ENCODE results near the gene ATP9A.

GRCh38 chr20:51549474-51549873 lies 218.7 kb downstream of the ATP9A start:
- no peak for TF ChIP-seq CTCF (IDR thresholded peaks at IDR 0.05)
- TF ChIP-seq POLR2A (IDR thresholded peaks at IDR 0.05), result no peak
